Natural killer cell (primary cell): ENCODE measurements around the gene THOC1. TPM values are rescaled to one million over a fixed set of nuclear protein-coding genes. Genes with fewer than 3 reads are reported as not detected.

Experiments used
- ATAC-seq, 3 donors: fragments of 150-1000 bp in 2 of 3; fragments of 200-7000 bp in 1 of 3; cut with Tn5 transposase; 1 replicate in 1 of 3; 2 replicates in 2 of 3; pipeline ENCODE4 v1.10.0; 2021; ENCODE audit warnings: mild to moderate bottlenecking in 2 of 3, moderate library complexity in 2 of 3
- DNase-seq, 2 donors: peaks; one replicate each; pipeline versions ENCODE4 v3.0.0 to v3.0.0-alpha.2; 2013 to 2021; ENCODE audit warnings: mixed read lengths in 1 of 2
- H3K27ac ChIP-seq: one replicate; pipeline ENCODE4 v1.5.1; 2013; ENCODE audit warnings: mild to moderate bottlenecking, low read length
- H3K27me3 ChIP-seq: one replicate; pipeline ENCODE4 v1.6.1; 2013; ENCODE audit warnings: low read length; ENCODE audit not compliant: control insufficient read depth, insufficient read depth
- H3K36me3 ChIP-seq: one replicate; pipeline ENCODE4 v1.6.1; 2013; ENCODE audit warnings: low read length; ENCODE audit not compliant: control insufficient read depth, insufficient read depth
- H3K4me1 ChIP-seq: one replicate; pipeline ENCODE4 v1.6.1; 2013; ENCODE audit warnings: low read length; ENCODE audit not compliant: control insufficient read depth, insufficient read depth
- H3K4me3 ChIP-seq: one replicate; pipeline ENCODE4 v1.5.1; 2013; ENCODE audit warnings: low read length
- H3K9me3 ChIP-seq: one replicate; pipeline ENCODE4 v1.6.1; 2013; ENCODE audit warnings: low read length; ENCODE audit not compliant: control insufficient read depth, insufficient read depth
- H3K27ac Mint-ChIP-seq, 2 donors: one replicate each; pipeline ENCODE4 v1.8.0; 2022; ENCODE audit warnings: mild to moderate bottlenecking in 2 of 2, mixed read lengths in 2 of 2, moderate library complexity in 1 of 2
- H3K27me3 Mint-ChIP-seq, 2 donors: one replicate each; pipeline ENCODE4 v1.8.0; 2022; ENCODE audit warnings: low read depth in 2 of 2, mixed read lengths in 2 of 2
- H3K36me3 Mint-ChIP-seq: one replicate; pipeline ENCODE4 v1.8.0; 2022; ENCODE audit warnings: mixed read lengths
- H3K4me1 Mint-ChIP-seq, 2 donors: one replicate each; pipeline ENCODE4 v1.8.0; 2022; ENCODE audit warnings: mixed read lengths in 2 of 2
- H3K4me3 Mint-ChIP-seq: one replicate; pipeline ENCODE4 v1.8.0; 2022; ENCODE audit warnings: mild to moderate bottlenecking, moderate library complexity, mixed read lengths
- H3K9me3 Mint-ChIP-seq, 2 donors: one replicate each; pipeline ENCODE4 v1.8.0; 2022; ENCODE audit warnings: mixed read lengths in 2 of 2
- CTCF ChIP-seq: fragments of 200-600 bp; IDR thresholded peaks from one replicate; pipeline ENCODE4 v1.8.0; 2022; ENCODE audit warnings: antibody characterized with exemption
- WGBS: methylation state at CpG from one replicate; pipeline ENCODE4 v1.1.7; 2013; ENCODE audit warnings: missing lambda C conversion rate; ENCODE audit not compliant: insufficient coverage; 5-methylcytosine and 5-hydroxymethylcytosine counted together
- intact Hi-C: fragments of 100-400 bp; cut with micrococcal nuclease; formaldehyde crosslinking; loops from one replicate; pipeline ENCODE4 v1.14.2; 2022
- total RNA-seq, 4 donors: library from RNA; stranded (reverse); fragments of 120-200 nt in 1 of 4; gene quantifications; one replicate each; pipeline versions ENCODE4 v1.2.3 to v1.2.4, GENCODE V29; 2013 to 2022

THOC1 gene
- total RNA-seq, 3 donors from 2014 or later (not counting 1 experiment from before 2014, with no cell fraction given), result 96.4 to 105 (median 96.7) TPM

GRCh38 chr18:286515-287310, 18.9 kb upstream of the THOC1 start:
- H3K9me3 ChIP-seq, result no peaks in the 10 kb centered on the region
- Mint-ChIP-seq H3K36me3 (no peaks in the 10 kb centered on the region), H3K4me3 (no peak overlapping the region)

GRCh38 chr18:285817-286216, 18.0 kb upstream of the THOC1 start:
- Mint-ChIP-seq H3K27me3 (peaks cover 16 to 35% of the 10 kb centered on the region in 2 donors), H3K27ac (no peak overlapping the region), H3K4me3 (no peak overlapping the region), H3K4me1 (no peaks in the 10 kb centered on the region), H3K9me3 (no peaks in the 10 kb centered on the region), H3K36me3 (no peaks in the 10 kb centered on the region)
- DNase-seq, result no peak
- H3K4me1 ChIP-seq, result no peaks in the 10 kb centered on the region
- no peak for ATAC-seq
- H3K27me3 ChIP-seq, result no peaks in the 10 kb centered on the region
- H3K36me3 ChIP-seq, result no peaks in the 10 kb centered on the region
- no peaks in the 10 kb centered on the region for H3K9me3 ChIP-seq
- WGBS, result 71% methylated on average over 5 of the region's 6 CpGs
- no peak overlapping the region for H3K4me3 ChIP-seq
- H3K27ac ChIP-seq, result no peak overlapping the region
- intact Hi-C loops, result no loop called here
- no peak for TF ChIP-seq CTCF

More at GRCh38 chr18:286515-287310, 18.9 kb upstream of the THOC1 start:
- Histone ChIP-seq H3K36me3 (no peaks in the 10 kb centered on the region), H3K27ac (no peak overlapping the region), H3K27me3 (no peaks in the 10 kb centered on the region), H3K4me1 (no peaks in the 10 kb centered on the region), H3K4me3 (no peak overlapping the region)
- H3K27ac Mint-ChIP-seq, result no peak overlapping the region
- 80% methylated on average over 6 of the region's 8 CpGs for WGBS
- ATAC-seq (no peak), DNase-seq (no peak)
- intact Hi-C loops, result no loop called here
- TF ChIP-seq CTCF, result no peak
- H3K9me3 Mint-ChIP-seq, result no peaks in the 10 kb centered on the region
- H3K27me3 Mint-ChIP-seq, result peaks cover 14 to 26% of the 10 kb centered on the region in 2 donors
- no peaks in the 10 kb centered on the region for H3K4me1 Mint-ChIP-seq

- no peaks in the 10 kb centered on the region for H3K9me3 Mint-ChIP-seq
- WGBS, result 86% methylated on average over 2 of the region's 2 CpGs
Measured at GRCh38 chr18:275486-275885, 7.6 kb upstream of the THOC1 start.

More at GRCh38 chr18:275486-275885, 7.6 kb upstream of the THOC1 start:
- Mint-ChIP-seq H3K4me3 (no peak overlapping the region), H3K27me3 (peaks cover 10 to 18% of the 10 kb centered on the region in 2 donors), H3K36me3 (no peaks in the 10 kb centered on the region), H3K4me1 (no peaks in the 10 kb centered on the region), H3K27ac (no peak overlapping the region)
- Histone ChIP-seq H3K9me3 (peaks cover 4% of the 10 kb centered on the region), H3K4me1 (no peaks in the 10 kb centered on the region), H3K27ac (no peak overlapping the region), H3K27me3 (no peaks in the 10 kb centered on the region), H3K4me3 (no peak overlapping the region), H3K36me3 (no peaks in the 10 kb centered on the region)
- intact Hi-C loops, result no loop called here
- no peak for TF ChIP-seq CTCF
- ATAC-seq, result no peak
- DNase-seq, result no peak
